Hepatocyte (in vitro differentiated cells): Measurements from ENCODE around the gene B4GALNT4. TPM values are rescaled to one million over a fixed set of nuclear protein-coding genes. Genes with fewer than 3 reads are reported as not detected.
"Not testable (repeated sequence)": the region's sequence is repeated elsewhere in the genome, so short reads cannot be mapped to it uniquely, and the experiment has no call there.

ENCODE experiments used
- DNase-seq: peaks from one replicate; pipeline ENCODE4 v3.0.0-alpha.2; 2016; ENCODE audit warnings: low spot score
- H2AFZ ChIP-seq: fragments of 200-600 bp; sonication (generic); 2 replicates; pipeline ENCODE4 v1.6.0; 2016; ENCODE audit warnings: antibody characterized with exemption, mild to moderate bottlenecking
- H3K27ac ChIP-seq: fragments of 200-600 bp; sonication (generic); 2 replicates; pipeline ENCODE4 v1.5.1; 2016; ENCODE audit warnings: mild to moderate bottlenecking
- H3K27me3 ChIP-seq: fragments of 200-600 bp; sonication (generic); 2 replicates; pipeline ENCODE4 v1.6.1; 2016
- H3K36me3 ChIP-seq: fragments of 200-600 bp; sonication (generic); replicated peaks from 2 replicates; pipeline ENCODE4 v1.5.1; 2016; ENCODE audit warnings: low read depth; ENCODE audit not compliant: insufficient read depth
- H3K4me1 ChIP-seq: fragments of 200-600 bp; sonication (generic); 2 replicates; pipeline ENCODE4 v1.5.1; 2016; ENCODE audit warnings: mild to moderate bottlenecking, moderate library complexity; ENCODE audit not compliant: insufficient read depth
- H3K4me2 ChIP-seq: fragments of 200-600 bp; sonication (generic); 2 replicates; pipeline ENCODE4 v1.6.0; 2016
- H3K4me3 ChIP-seq: fragments of 200-600 bp; sonication (generic); 2 replicates; pipeline ENCODE4 v1.5.1; 2016; ENCODE audit warnings: mild to moderate bottlenecking
- H3K79me2 ChIP-seq: fragments of 200-600 bp; sonication (generic); 2 replicates; pipeline ENCODE4 v1.6.0; 2017; ENCODE audit warnings: mild to moderate bottlenecking
- H3K9me2 ChIP-seq: fragments of 200-600 bp; sonication (generic); replicated peaks from 2 replicates; pipeline ENCODE4 v1.6.0; 2017; ENCODE audit warnings: mild to moderate bottlenecking; ENCODE audit not compliant: insufficient read depth
- H3K9me3 ChIP-seq: fragments of 200-600 bp; sonication (generic); 2 replicates; pipeline ENCODE4 v1.5.1; 2016; ENCODE audit warnings: low read depth, mild to moderate bottlenecking
- H4K20me1 ChIP-seq: fragments of 200-600 bp; sonication (generic); 2 replicates; pipeline ENCODE4 v1.6.0; 2016; ENCODE audit warnings: mild to moderate bottlenecking; ENCODE audit not compliant: insufficient read depth, poor library complexity, severe bottlenecking
- EZH2 ChIP-seq: fragments of 200-600 bp; sonication (generic); IDR thresholded peaks from 2 replicates; pipeline ENCODE4 v1.6.1; 2016; ENCODE audit warnings: antibody characterized with exemption, mild to moderate bottlenecking, borderline replicate concordance
- EZH2phosphoT487 ChIP-seq: fragments of 200-600 bp; sonication (generic); IDR thresholded peaks from one replicate; pipeline ENCODE4 v1.6.1; 2018; ENCODE audit warnings: antibody characterized with exemption, mild to moderate bottlenecking, low read depth, moderate library complexity; ENCODE audit not compliant: unreplicated experiment, severe bottlenecking
- WGBS: methylation state at CpG from one replicate; pipeline ENCODE4 v1.1.6; 2016; ENCODE audit warnings: low lambda C conversion rate; ENCODE audit errors: missing lambda C conversion rate; 5-methylcytosine and 5-hydroxymethylcytosine counted together
- polyA plus RNA-seq: library from polyadenylated mRNA; unstranded; fragments of >200 nt; fragmentation: Nextera tagmentation; extraction: Ambion mirVana; gene quantifications from 2 replicates; pipeline ENCODE4 v1.2.1, GENCODE V29; 2016
- total RNA-seq: library from RNA; depleted of rRNA; stranded (reverse); fragments of >200 nt; gene quantifications from 2 replicates; pipeline ENCODE4 v1.2.3, GENCODE V29; 2014
- TF ChIP-seq, protein P1 (sequence below): fragments of 200-600 bp; sonication (generic); IDR thresholded peaks from 2 replicates; pipeline ENCODE4 v1.5.1; 2016; ENCODE audit warnings: antibody characterized with exemption, mild to moderate bottlenecking; ENCODE audit not compliant: poor library complexity

Gene B4GALNT4
- total and polyA plus RNA-seq, 2 experiments from 2014 or later = 30.0 to 38.8 TPM

DNA sequence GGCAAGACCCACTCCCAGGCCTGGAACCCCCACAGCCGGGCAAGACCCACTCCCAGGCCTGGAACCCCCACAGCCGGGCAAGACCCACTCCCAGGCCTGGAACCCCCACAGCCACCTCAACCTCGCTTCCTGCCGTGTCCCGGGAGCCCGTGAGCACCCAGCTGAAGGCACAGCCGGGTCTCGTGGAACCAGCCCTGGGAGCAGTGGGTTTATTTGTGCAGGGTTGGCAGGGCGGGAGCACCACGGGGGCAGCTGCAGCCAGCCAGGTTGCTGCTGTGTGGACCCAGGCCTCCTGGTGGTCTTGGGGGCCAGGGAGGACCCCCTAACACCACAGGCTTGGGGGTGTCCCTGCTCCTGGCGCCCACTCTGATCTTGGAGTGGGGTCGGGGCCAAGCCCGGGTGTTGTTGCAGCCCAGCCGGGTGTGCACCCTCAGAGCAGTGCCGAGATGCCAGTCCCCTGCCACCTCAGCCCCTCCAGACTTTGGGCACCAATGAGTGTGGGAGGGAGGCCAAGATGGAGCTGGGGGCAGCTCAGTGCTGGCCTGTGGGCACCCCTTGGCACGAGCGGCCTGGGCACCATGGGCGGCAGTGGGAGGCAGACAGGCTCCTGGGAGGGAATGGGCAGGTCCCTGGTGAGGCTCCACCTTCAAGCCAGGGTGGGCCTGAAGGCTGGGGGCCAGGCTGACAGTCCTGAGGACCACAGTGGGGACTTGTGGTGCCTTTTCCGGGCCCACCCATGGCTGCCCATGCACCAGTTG lies 16.5 kb downstream of the B4GALNT4 start:
- no peak overlapping the region for H3K4me3 ChIP-seq
- WGBS = 93% methylated on average over 18 of the region's 19 CpGs
- no peak for DNase-seq
- no peaks in the 10 kb centered on the region for H3K9me2 ChIP-seq
- H2AFZ ChIP-seq = no peak overlapping the region
- no peaks in the 10 kb centered on the region for H4K20me1 ChIP-seq
- no peak overlapping the region for H3K27ac ChIP-seq
- H3K79me2 ChIP-seq = no peaks in the 10 kb centered on the region
- H3K9me3 ChIP-seq = no peaks in the 10 kb centered on the region
- no peak overlapping the region for H3K4me2 ChIP-seq
- no peak for TF ChIP-seq EZH2
- TF ChIP-seq, protein P1, sequence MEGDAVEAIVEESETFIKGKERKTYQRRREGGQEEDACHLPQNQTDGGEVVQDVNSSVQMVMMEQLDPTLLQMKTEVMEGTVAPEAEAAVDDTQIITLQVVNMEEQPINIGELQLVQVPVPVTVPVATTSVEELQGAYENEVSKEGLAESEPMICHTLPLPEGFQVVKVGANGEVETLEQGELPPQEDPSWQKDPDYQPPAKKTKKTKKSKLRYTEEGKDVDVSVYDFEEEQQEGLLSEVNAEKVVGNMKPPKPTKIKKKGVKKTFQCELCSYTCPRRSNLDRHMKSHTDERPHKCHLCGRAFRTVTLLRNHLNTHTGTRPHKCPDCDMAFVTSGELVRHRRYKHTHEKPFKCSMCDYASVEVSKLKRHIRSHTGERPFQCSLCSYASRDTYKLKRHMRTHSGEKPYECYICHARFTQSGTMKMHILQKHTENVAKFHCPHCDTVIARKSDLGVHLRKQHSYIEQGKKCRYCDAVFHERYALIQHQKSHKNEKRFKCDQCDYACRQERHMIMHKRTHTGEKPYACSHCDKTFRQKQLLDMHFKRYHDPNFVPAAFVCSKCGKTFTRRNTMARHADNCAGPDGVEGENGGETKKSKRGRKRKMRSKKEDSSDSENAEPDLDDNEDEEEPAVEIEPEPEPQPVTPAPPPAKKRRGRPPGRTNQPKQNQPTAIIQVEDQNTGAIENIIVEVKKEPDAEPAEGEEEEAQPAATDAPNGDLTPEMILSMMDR = no peak
- TF ChIP-seq EZH2phosphoT487 = no peak
- H3K27me3 ChIP-seq = no peaks in the 10 kb centered on the region
- H3K4me1 ChIP-seq = no peaks in the 10 kb centered on the region
- no peaks in the 10 kb centered on the region for H3K36me3 ChIP-seq

DNA sequence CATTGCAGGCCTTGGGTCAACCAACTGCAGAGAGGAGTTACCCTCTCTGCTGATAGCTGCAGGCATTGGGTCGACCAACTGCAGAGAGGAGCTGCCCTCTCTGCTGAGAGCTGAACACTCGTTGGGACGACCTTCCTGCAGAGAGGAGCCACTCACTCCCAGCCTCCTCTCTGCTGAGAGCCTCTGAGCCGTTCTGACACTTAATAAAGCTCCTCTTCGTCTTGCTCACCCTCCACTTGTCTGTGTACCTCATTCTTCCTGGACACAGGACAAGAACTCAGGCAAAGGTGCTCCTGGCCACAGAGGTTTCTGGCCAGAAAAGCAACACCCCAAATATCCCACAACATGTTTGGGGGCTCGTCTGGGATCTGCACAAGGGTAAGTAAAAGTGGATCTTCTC lies 17.2 kb downstream of the B4GALNT4 start:
- Histone ChIP-seq H3K4me1 (no peaks in the 10 kb centered on the region), H4K20me1 (no peaks in the 10 kb centered on the region), H3K27me3 (no peaks in the 10 kb centered on the region), H3K9me3 (no peaks in the 10 kb centered on the region), H3K79me2 (no peaks in the 10 kb centered on the region), H2AFZ (no peak overlapping the region), H3K36me3 (no peaks in the 10 kb centered on the region), H3K4me2 (no peak overlapping the region), H3K4me3 (no peak overlapping the region), H3K27ac (no peak overlapping the region), H3K9me2 (no peaks in the 10 kb centered on the region)
- no peak for DNase-seq
- 92% methylated on average over 6 of the region's 6 CpGs for WGBS
- TF ChIP-seq, protein P1 = no peak
- TF ChIP-seq EZH2 (no peak), EZH2phosphoT487 (no peak)

DNA sequence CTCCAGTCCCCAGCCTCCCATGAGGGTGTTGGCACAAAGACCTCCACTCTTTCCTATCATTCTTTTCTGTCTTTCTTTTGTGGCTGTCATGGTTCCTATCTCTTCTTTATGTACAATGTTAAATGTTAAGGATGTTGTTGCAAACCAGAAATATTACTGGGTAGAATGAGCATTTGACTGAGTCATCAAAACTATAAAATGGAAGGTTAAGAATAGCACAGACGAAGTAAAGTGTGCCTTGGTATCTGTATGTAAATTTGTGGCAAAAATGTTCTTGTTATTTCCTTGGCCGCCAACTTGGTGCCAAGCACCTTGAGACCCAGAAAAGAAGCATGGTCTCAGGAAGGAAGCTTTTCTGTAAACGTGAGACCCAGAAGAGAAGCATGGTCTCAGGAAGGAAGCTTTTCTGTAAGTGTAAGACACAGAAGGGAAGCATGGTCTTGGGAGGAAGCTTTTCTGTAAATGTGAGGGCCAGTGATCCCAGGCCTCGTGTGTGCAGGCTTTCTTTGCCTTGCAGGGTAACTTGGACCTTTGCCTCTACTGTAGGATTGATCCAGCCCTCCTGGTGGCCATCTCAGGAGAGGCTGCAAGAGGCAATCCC lies 18.0 kb downstream of the B4GALNT4 start:
- H3K4me3 ChIP-seq = no peak overlapping the region
- no peak for DNase-seq
- H3K9me3 ChIP-seq = no peaks in the 10 kb centered on the region
- no peaks in the 10 kb centered on the region for H3K4me1 ChIP-seq
- no peaks in the 10 kb centered on the region for H4K20me1 ChIP-seq
- WGBS = 83% methylated on average over 4 of the region's 4 CpGs
- H3K4me2 ChIP-seq = no peak overlapping the region
- H3K27ac ChIP-seq = no peak overlapping the region
- no peaks in the 10 kb centered on the region for H3K36me3 ChIP-seq
- no peak overlapping the region for H2AFZ ChIP-seq
- H3K27me3 ChIP-seq = no peaks in the 10 kb centered on the region
- H3K9me2 ChIP-seq = no peaks in the 10 kb centered on the region
- TF ChIP-seq, protein P1 = no peak
- no peak for TF ChIP-seq EZH2
- TF ChIP-seq EZH2phosphoT487 = no peak
- H3K79me2 ChIP-seq = no peaks in the 10 kb centered on the region

DNA sequence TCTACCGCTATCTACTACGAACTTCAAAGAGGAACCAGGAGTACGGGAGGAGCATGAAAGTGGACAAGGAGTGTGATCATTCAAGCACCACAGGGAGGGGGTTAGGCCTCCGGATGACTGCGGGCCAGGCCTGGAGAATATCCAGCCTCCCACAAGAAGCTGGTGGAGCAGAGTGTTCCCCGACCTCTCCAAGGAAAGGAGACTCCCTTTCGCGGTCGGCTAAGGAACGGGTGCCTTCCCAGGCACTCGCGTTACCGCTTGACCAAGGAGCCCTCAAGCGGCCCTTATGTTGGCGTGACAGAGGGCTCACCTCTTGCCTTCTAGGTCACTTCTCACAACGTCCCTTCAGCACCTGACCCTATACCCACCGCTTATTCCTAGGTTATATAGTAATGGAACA lies 20.1 kb downstream of the B4GALNT4 start:
- not testable (repeated sequence) for H3K4me3 ChIP-seq, H3K4me2 ChIP-seq, H3K9me2 ChIP-seq, H3K36me3 ChIP-seq, H3K9me3 ChIP-seq, H3K27ac ChIP-seq, H2AFZ ChIP-seq, H3K79me2 ChIP-seq, H4K20me1 ChIP-seq, H3K27me3 ChIP-seq, DNase-seq
- WGBS = 70% methylated on average over 9 of the region's 17 CpGs
- H3K4me1 ChIP-seq = peaks cover 12% of the 10 kb centered on the region
